Stimulated activated CD8-positive, alpha-beta memory T cell treated with anti-CD3 and anti-CD28 coated beads, Interleukin-15, amount 100 ng/mL, for 48 hours (primary cell): ENCODE data around the gene DPYD.

Source experiments
- DNase-seq, 2 donors: peaks; one replicate each; pipeline ENCODE4 v3.0.0-alpha.2; 2020; ENCODE audit warnings: low read depth in 2 of 2

Gene DPYD

GRCh38 chr1:97091679-97092078, 829.2 kb downstream of the DPYD start:
- DNase-seq, result no peak

GRCh38 chr1:97091263-97091662, 829.6 kb downstream of the DPYD start:
- no peak for DNase-seq

GRCh38 chr1:97090725-97091124, 830.1 kb downstream of the DPYD start:
- DNase-seq, result no peak

GRCh38 chr1:97089173-97089572, 831.7 kb downstream of the DPYD start:
- no peak for DNase-seq

GRCh38 chr1:97088391-97088790, 832.4 kb downstream of the DPYD start:
- no peak for DNase-seq

- no peak for DNase-seq
These were observed 836.3 kb downstream of the DPYD start for GRCh38 chr1:97084546-97084945.

GRCh38 chr1:97082160-97082848, 838.5 kb downstream of the DPYD start:
- no peak for DNase-seq

GRCh38 chr1:97078872-97079271, 842.0 kb downstream of the DPYD start:
- DNase-seq, result no peak

- no peak for DNase-seq
These were observed 843.6 kb downstream of the DPYD start for GRCh38 chr1:97077221-97077620.

GRCh38 chr1:97074771-97075170, 846.1 kb downstream of the DPYD start:
- DNase-seq, result no peak

GRCh38 chr1:97073936-97074335, 846.9 kb downstream of the DPYD start:
- no peak for DNase-seq

- no peak for DNase-seq
These were observed 847.7 kb downstream of the DPYD start for GRCh38 chr1:97073169-97073568.

- no peak for DNase-seq
These were observed 849.7 kb downstream of the DPYD start for GRCh38 chr1:97071173-97071572.

GRCh38 chr1:97070376-97070775, 850.5 kb downstream of the DPYD start:
- DNase-seq, result no peak

- DNase-seq, result no peak
These were observed 851.5 kb downstream of the DPYD start for GRCh38 chr1:97069312-97069711.

GRCh38 chr1:97066860-97067259, 854.0 kb downstream of the DPYD start:
- DNase-seq, result no peak

GRCh38 chr1:97063532-97063931, 857.3 kb downstream of the DPYD start:
- no peak for DNase-seq

- no peak for DNase-seq
These were observed 859.2 kb downstream of the DPYD start for GRCh38 chr1:97061604-97062003.

GRCh38 chr1:97056386-97056785, 864.4 kb downstream of the DPYD start:
- DNase-seq, result no peak

- no peak for DNase-seq
These were observed 867.6 kb downstream of the DPYD start for GRCh38 chr1:97053268-97053667.

GRCh38 chr1:97051823-97052222, 869.0 kb downstream of the DPYD start:
- DNase-seq, result no peak

- no peak for DNase-seq
These were observed 870.3 kb downstream of the DPYD start for GRCh38 chr1:97050506-97050905.

GRCh38 chr1:97047421-97047793, 873.4 kb downstream of the DPYD start:
- no peak for DNase-seq

GRCh38 chr1:97046765-97047420, 873.9 kb downstream of the DPYD start:
- DNase-seq, result no peak
